Fibroblast of mammary gland (primary cell): ENCODE results near the gene WNT6.

ENCODE experiments used
- DNase-seq: peaks from one replicate; pipeline ENCODE4 v3.0.0-alpha.2; 2010; ENCODE audit warnings: low read depth
- H3K4me3 ChIP-seq: 2 replicates; pipeline ENCODE4 v1.5.1; 2011; ENCODE audit warnings: low read depth, mild to moderate bottlenecking, low read length, moderate library complexity; ENCODE audit not compliant: control insufficient read depth
- TF ChIP-seq, protein P1 (sequence below): conservative IDR thresholded peaks from 2 replicates; pipeline ENCODE4 v1.5.1; 2011; ENCODE audit warnings: low read depth, low read length, inconsistent platforms; ENCODE audit not compliant: control insufficient read depth, insufficient read depth

Gene WNT6

GRCh38 chr2:218869064-218869463 is 9.5 kb downstream of the WNT6 start:
- H3K4me3 ChIP-seq, result no peak overlapping the region
- TF ChIP-seq, protein P1, sequence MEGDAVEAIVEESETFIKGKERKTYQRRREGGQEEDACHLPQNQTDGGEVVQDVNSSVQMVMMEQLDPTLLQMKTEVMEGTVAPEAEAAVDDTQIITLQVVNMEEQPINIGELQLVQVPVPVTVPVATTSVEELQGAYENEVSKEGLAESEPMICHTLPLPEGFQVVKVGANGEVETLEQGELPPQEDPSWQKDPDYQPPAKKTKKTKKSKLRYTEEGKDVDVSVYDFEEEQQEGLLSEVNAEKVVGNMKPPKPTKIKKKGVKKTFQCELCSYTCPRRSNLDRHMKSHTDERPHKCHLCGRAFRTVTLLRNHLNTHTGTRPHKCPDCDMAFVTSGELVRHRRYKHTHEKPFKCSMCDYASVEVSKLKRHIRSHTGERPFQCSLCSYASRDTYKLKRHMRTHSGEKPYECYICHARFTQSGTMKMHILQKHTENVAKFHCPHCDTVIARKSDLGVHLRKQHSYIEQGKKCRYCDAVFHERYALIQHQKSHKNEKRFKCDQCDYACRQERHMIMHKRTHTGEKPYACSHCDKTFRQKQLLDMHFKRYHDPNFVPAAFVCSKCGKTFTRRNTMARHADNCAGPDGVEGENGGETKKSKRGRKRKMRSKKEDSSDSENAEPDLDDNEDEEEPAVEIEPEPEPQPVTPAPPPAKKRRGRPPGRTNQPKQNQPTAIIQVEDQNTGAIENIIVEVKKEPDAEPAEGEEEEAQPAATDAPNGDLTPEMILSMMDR, result no peak
- no peak for DNase-seq

DNA sequence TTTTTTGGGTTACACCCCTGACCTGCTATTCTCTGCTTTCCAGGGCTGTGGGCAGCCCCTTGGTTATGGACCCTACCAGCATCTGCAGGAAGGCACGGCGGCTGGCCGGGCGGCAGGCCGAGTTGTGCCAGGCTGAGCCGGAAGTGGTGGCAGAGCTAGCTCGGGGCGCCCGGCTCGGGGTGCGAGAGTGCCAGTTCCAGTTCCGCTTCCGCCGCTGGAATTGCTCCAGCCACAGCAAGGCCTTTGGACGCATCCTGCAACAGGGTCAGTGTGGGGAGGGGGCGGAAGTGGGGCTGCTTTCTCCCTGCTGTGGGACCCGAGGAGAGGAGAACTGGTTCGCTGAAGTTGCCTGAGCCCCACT is 11.4 kb downstream of the WNT6 start:
- TF ChIP-seq, protein P1, result no peak
- DNase-seq, result no peak
- no peak overlapping the region for H3K4me3 ChIP-seq

- DNase-seq, result no peak
- H3K4me3 ChIP-seq, result no peak overlapping the region
Measured at GRCh38 chr2:218871345-218872302, 12.0 kb downstream of the WNT6 start.

GRCh38 chr2:218872645-218873358 is 13.2 kb downstream of the WNT6 start:
- TF ChIP-seq, protein P1, result no peak
- H3K4me3 ChIP-seq, result no peak overlapping the region
- no peak for DNase-seq

More at GRCh38 chr2:218871345-218872302, 12.0 kb downstream of the WNT6 start:
- TF ChIP-seq, protein P1, result no peak

DNA sequence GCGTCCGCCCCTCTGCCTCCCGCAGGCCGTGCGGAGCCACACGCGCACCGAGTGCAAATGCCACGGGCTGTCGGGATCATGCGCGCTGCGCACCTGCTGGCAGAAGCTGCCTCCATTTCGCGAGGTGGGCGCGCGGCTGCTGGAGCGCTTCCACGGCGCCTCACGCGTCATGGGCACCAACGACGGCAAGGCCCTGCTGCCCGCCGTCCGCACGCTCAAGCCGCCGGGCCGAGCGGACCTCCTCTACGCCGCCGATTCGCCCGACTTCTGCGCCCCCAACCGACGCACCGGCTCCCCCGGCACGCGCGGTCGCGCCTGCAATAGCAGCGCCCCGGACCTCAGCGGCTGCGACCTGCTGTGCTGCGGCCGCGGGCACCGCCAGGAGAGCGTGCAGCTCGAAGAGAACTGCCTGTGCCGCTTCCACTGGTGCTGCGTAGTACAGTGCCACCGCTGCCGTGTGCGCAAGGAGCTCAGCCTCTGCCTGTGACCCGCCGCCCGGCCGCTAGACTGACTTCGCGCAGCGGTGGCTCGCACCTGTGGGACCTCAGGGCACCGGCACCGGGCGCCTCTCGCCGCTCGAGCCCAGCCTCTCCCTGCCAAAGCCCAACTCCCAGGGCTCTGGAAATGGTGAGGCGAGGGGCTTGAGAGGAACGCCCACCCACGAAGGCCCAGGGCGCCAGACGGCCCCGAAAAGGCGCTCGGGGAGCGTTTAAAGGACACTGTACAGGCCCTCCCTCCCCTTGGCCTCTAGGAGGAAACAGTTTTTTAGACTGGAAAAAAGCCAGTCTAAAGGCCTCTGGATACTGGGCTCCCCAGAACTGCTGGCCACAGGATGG is 14.0 kb downstream of the WNT6 start:
- DNase-seq, result no peak
- TF ChIP-seq, protein P1, result no peak
- H3K4me3 ChIP-seq, result no peak overlapping the region

GRCh38 chr2:218875692-218876246 is 16.2 kb downstream of the WNT6 start:
- TF ChIP-seq, protein P1, result no peak
- H3K4me3 ChIP-seq, result no peak overlapping the region
- DNase-seq, result no peak
